Urinary bladder (tissue), 4 donors: ENCODE measurements around the gene EEF1AKMT3. TPM values are rescaled to one million over a fixed set of nuclear protein-coding genes. Genes with fewer than 3 reads are reported as not detected.

ENCODE experiments used
- DNase-seq: peaks from one replicate; pipeline ENCODE4 v3.0.0-alpha.2; 2015; ENCODE audit errors: extremely low spot score
- H3K27ac ChIP-seq: one replicate; pipeline ENCODE4 v1.5.1; 2013; ENCODE audit warnings: low read depth, mild to moderate bottlenecking, moderate library complexity
- H3K36me3 ChIP-seq: one replicate; pipeline ENCODE4 v1.6.1; 2013; ENCODE audit warnings: mild to moderate bottlenecking, moderate library complexity; ENCODE audit not compliant: insufficient read depth
- H3K4me1 ChIP-seq: one replicate; pipeline ENCODE4 v1.6.1; 2013; ENCODE audit warnings: mild to moderate bottlenecking, moderate library complexity; ENCODE audit not compliant: insufficient read depth
- H3K4me3 ChIP-seq: one replicate; pipeline ENCODE4 v1.5.1; 2013; ENCODE audit warnings: low read depth, low read length
- WGBS: extraction: QIAGEN DNeasy Blood & Tissue Kit; methylation state at CpG from one replicate; pipeline ENCODE4 v1.1.7; 2013; 5-methylcytosine and 5-hydroxymethylcytosine counted together
- polyA plus RNA-seq: library from polyadenylated mRNA; stranded (reverse); fragments of 200-250 nt; gene quantifications from one replicate; pipeline ENCODE4 v1.2.3, GENCODE V29; 2013
- total RNA-seq: library from RNA; depleted of rRNA; stranded (reverse); fragments of >200 nt; gene quantifications from one replicate; pipeline ENCODE4 v1.2.3, GENCODE V29; 2014
- donor health status: healthy with polysubstance abuse.
- donor health status: healthy.

EEF1AKMT3 gene
- total and polyA plus RNA-seq, 2 donors = 9.7 to 11.9 TPM

- no peaks in the 10 kb centered on the region for H3K36me3 ChIP-seq
- no peak for DNase-seq
- H3K27ac ChIP-seq = no peak overlapping the region
- H3K4me3 ChIP-seq = no peak overlapping the region
- 81% methylated on average over 13 of the region's 13 CpGs for WGBS
- peaks cover 2% of the 10 kb centered on the region for H3K4me1 ChIP-seq
These were observed 41.9 kb upstream of the EEF1AKMT3 start for GRCh38 chr12:57730336-57731067.

GRCh38 chr12:57731411-57732080 lies 40.9 kb upstream of the EEF1AKMT3 start:
- Histone ChIP-seq H3K36me3 (no peaks in the 10 kb centered on the region), H3K4me1 (peaks cover 2% of the 10 kb centered on the region), H3K4me3 (no peak overlapping the region), H3K27ac (no peak overlapping the region)
- WGBS = 77% methylated on average over 19 of the region's 19 CpGs
- no peak for DNase-seq

DNA sequence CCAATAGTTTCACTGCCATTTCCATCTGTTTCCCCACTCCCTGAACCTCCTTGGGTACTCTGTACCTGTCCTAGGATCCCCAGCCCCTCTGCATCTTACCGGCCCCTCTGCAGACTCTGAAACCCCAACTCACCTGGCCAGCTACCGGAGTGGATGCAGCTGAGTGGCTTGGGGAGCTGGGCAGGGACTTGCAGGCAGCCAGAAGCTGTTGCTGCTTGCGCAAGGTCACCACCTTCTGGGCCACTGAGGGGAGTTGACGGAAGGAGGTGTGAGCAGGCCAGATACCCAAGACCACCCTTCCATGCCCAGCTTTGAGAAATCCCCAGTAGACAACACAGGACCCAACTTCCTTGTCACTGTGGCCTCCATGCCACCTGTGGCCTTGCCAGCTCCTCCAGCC lies 40.1 kb upstream of the EEF1AKMT3 start:
- Histone ChIP-seq H3K36me3 (no peaks in the 10 kb centered on the region), H3K27ac (no peak overlapping the region), H3K4me3 (no peak overlapping the region), H3K4me1 (no peaks in the 10 kb centered on the region)
- DNase-seq = no peak
- 62% methylated on average over 4 of the region's 4 CpGs for WGBS

DNA sequence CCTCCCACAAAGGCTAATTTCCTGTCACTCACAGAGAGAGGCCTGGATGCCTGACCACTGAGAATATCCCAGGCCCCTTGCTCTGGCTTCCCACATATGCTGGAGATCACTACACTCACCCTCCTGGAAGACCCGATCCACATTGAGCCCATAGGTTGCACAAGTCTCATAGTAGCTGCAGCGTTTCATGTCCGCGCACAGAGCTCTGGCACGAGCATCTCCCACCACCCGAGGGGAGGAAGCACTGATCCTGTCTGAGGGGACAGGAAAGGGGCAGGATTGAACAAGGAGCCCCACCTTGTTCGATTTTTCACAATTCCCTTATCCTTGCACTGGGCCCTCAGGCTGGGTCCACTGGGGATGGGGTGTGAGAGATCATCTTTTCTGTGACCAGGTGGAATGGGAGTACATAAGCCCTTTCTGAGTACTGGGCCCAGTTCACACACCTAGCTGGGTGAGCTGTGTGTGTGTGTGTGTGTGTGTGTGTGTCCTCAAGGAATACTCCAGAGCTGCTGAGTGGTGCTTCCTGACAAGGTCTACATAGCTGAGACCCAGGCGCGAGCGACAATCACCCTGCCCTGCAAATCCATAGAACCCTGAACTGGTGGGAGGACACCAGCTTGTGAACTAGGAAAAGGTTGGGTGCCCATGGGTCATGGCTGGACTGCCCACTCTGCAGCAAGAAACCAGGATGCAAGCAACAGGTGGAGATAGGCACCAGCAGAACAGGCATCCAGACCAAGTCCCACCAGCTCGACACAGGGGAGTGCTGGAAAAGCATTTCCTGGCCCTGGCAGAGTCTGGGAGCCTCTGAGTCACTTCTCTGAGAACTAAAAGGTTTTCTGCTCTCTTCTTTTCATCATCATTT lies 39.5 kb upstream of the EEF1AKMT3 start:
- no peak for DNase-seq
- Histone ChIP-seq H3K27ac (no peak overlapping the region), H3K4me1 (no peaks in the 10 kb centered on the region), H3K36me3 (no peaks in the 10 kb centered on the region), H3K4me3 (no peak overlapping the region)
- 76% methylated on average over 11 of the region's 11 CpGs for WGBS

GRCh38 chr12:57733928-57734327 lies 38.5 kb upstream of the EEF1AKMT3 start:
- Histone ChIP-seq H3K4me1 (no peaks in the 10 kb centered on the region), H3K36me3 (no peaks in the 10 kb centered on the region), H3K4me3 (no peak overlapping the region), H3K27ac (no peak overlapping the region)
- WGBS = 78% methylated on average over 6 of the region's 6 CpGs
- no peak for DNase-seq

- WGBS = 75% methylated on average over 4 of the region's 4 CpGs
- Histone ChIP-seq H3K36me3 (no peaks in the 10 kb centered on the region), H3K27ac (no peak overlapping the region), H3K4me3 (no peak overlapping the region), H3K4me1 (no peaks in the 10 kb centered on the region)
- no peak for DNase-seq
These were observed 37.8 kb upstream of the EEF1AKMT3 start for GRCh38 chr12:57734591-57734990.

DNA sequence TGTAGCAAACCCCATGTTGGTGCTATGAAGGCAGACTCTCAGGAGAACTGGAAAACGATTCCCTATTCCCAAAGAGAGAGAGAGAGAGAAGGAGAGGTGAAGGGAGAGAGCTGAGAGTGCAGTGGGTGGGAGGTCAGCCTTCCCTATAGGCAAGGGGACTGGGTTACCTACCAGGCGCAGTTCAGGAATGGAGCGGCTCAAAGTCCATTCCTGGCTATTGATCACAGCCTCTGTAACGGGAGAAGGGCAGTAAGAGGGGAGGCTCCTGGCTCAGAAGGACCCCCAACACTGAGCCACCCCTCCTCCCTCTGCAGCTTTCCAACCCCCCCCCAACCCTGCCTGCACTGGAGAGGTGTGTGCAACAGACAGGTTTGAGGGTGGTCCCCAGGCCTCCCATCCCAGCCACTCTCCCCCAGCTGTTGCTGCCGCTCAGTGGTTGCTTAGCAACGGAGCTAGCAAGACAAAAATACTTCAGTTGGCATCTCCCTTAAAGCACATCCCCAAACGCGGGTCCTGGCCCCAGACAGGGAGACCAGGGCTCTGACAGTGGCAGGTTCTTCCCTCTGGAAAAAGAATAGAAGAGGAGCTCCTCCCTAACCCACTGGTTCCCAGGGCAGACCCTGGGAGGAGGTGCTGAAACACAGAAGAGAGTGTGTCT lies 37.1 kb upstream of the EEF1AKMT3 start:
- WGBS = 15% methylated on average over 8 of the region's 8 CpGs
- H3K4me1 ChIP-seq = no peaks in the 10 kb centered on the region
- DNase-seq = no peak
- H3K4me3 ChIP-seq = no peak overlapping the region
- no peak overlapping the region for H3K27ac ChIP-seq
- H3K36me3 ChIP-seq = no peaks in the 10 kb centered on the region

DNA sequence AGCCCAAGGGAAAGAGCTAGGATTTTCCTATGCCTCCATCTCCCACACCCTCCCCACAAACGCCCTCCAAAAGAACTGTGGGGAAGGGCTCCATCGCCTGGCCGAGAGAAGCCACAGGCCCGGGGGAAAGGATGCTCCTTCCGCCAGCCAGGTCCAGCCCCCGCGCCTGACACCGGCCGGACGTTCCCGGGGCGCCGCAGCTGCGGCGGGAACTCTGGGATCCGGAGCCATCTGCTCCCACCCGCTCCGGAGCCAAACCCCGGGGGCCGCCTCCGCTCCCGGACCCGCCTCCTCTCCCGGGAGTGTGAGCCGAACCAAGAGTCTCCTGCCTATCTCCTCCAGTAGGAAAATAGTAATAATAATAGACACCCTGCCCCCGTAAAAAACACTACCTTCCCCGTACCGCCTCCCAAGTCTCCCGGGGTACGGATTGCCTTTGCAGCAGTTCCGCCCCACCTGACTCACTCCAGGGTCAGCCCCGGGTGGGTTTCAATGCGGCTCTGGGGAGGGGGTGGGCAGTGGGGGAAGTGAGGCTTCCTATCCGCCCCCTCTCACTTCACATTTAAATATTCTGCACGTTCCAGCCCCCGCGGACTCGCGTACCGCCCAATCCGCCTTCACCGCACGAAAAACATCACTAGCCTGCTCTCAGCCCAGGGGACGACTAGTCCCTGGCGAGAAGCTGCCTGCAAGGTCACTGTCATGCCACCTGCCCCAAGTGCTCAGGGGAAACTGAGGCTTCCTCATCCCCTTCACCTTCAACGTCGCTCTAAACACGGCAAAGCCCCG lies 36.3 kb upstream of the EEF1AKMT3 start:
- Histone ChIP-seq H3K4me3 (no peak overlapping the region), H3K27ac (no peak overlapping the region), H3K36me3 (no peaks in the 10 kb centered on the region), H3K4me1 (no peaks in the 10 kb centered on the region)
- 13% methylated on average over 49 of the region's 49 CpGs for WGBS
- DNase-seq = no peak

DNA sequence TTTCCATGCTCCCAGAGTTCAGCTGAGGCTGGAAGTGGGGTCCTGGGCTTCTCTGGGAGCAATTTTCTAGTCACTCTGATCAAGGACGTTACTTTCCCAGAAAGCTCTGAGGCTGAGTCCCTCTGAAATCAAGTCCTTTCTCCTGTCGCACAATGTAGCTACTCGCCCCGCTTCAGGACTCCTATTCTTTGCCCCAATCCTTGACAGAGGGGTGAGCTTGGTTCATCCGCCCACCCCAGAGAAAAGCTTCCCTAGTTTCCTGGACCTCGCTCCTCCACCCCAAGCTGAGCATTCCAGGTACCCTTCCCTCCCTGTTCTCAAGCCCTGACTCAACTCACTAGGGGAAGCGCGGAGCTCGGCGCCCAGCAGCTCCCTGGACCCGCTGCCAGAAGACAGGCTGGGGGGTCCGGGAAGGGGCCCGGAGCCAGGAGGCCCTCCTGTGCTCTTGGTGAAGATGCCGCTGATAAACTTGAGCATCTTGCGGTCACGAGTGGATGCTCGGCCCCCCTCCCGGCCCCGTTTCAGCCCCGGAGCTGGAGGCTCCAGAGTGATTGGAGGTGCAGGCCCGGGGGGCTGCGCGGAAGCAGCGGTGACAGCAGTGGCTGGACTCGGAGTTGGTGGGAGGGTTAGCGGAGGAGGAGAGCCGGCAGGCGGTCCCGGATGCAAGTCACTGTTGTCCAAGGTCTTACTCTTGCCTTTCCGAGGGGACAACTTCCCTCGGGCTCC lies 35.5 kb upstream of the EEF1AKMT3 start:
- DNase-seq = no peak
- 16% methylated on average over 31 of the region's 31 CpGs for WGBS
- Histone ChIP-seq H3K36me3 (no peaks in the 10 kb centered on the region), H3K4me1 (no peaks in the 10 kb centered on the region), H3K4me3 (no peak overlapping the region), H3K27ac (no peak overlapping the region)

GRCh38 chr12:57737467-57738460 lies 34.6 kb upstream of the EEF1AKMT3 start:
- no peaks in the 10 kb centered on the region for H3K36me3 ChIP-seq
- WGBS = 9% methylated on average over 110 of the region's 110 CpGs
- H3K27ac ChIP-seq = no peak overlapping the region
- H3K4me3 ChIP-seq = peak overlapping the region; percentile 29
- DNase-seq = no peak
- no peaks in the 10 kb centered on the region for H3K4me1 ChIP-seq

- no peaks in the 10 kb centered on the region for H3K4me1 ChIP-seq
- DNase-seq = no peak
- H3K36me3 ChIP-seq = no peaks in the 10 kb centered on the region
- no peak within 1 kb of the TSS for H3K27ac ChIP-seq
- peak within 1 kb of the TSS; percentile 29 for H3K4me3 ChIP-seq
- WGBS = 14% methylated on average over 36 of the region's 36 CpGs
These were observed 33.7 kb upstream of the EEF1AKMT3 start, which contains the start of gene AGAP2 for GRCh38 chr12:57738661-57739237. Gene AGAP2, minus strand, starts transcription at chr12:57738742. Its CDS starts 496 bp downstream, at chr12:57738246.
